ENCODE measurements around the gene CCDC51. TPM values are rescaled to one million over a fixed set of nuclear protein-coding genes. Genes with fewer than 3 reads are reported as not detected.
"Not testable (repeated sequence)": the region's sequence is repeated elsewhere in the genome, so short reads cannot be mapped to it uniquely, and the experiment has no call there.

CCDC51 gene, protein sequence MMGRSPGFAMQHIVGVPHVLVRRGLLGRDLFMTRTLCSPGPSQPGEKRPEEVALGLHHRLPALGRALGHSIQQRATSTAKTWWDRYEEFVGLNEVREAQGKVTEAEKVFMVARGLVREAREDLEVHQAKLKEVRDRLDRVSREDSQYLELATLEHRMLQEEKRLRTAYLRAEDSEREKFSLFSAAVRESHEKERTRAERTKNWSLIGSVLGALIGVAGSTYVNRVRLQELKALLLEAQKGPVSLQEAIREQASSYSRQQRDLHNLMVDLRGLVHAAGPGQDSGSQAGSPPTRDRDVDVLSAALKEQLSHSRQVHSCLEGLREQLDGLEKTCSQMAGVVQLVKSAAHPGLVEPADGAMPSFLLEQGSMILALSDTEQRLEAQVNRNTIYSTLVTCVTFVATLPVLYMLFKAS
- total RNA-seq (10 to 100 TPM in 6 of 7 donors, 1 to 10 TPM in 1; 8.4 to 22.2 (median 18.7) TPM), polyA plus RNA-seq (10 to 100 TPM; 10.2 to 15.8 (median 12.4) TPM)
- long read RNA-seq, donor 1, partial matches to known transcripts = 0 of 1 reads
- long read RNA-seq, donor 1, other reads (novel, unspliced or antisense) = 0 of 1 reads
- long read RNA-seq, donor 2, partial matches to known transcripts = 0 of 3 reads
- long read RNA-seq, donor 2, other reads (novel, unspliced or antisense) = 0 of 3 reads

DNA sequence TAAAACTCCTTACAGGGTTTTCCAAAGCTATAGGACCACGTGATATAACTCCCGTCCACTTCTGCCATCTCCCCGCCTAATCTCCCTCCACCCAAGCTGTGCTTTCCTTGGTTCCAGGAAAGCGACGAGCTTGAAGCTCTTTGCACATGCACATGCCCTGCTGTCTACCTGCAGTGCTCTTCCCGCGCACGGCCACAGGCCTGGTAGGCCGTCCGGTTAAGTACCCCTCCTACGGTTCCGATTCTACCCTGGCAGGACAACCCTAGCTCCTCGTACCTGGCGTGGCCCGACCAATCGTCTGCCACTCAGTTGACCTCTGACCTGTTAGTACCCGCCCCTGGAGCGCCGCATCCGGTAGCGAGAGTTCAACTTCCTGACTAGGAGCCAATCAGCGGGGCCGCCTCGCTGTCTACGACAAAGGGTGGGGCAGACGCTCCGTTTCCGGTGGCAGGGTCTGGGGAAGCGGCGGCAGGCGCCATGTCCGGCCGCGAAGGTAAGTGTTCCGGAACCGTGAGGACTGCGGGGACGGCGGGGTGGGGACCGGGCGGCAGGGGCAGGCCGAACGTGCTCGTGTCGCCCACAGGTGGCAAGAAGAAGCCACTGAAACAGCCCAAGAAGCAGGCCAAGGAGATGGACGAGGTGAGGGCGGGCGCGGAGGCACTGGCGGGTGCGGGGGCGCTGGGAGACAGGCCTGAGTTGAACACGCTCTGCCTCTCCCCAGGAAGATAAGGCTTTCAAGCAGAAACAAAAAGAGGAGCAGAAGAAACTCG lies at the start of gene CCDC51, which contains the start of gene TMA7:
TSS of gene CCDC51 (minus strand) at position 300 of the 770 bp plus-strand sequence. CDS start 4,991 bp downstream, outside the sequence.
TSS of gene TMA7 (plus strand) at position 438 of the 770 bp plus-strand sequence. CDS start at position 478, 40 bp downstream.
- peak within 1 kb of the TSS; percentile 89 to 96 (median 96) for H3K27ac ChIP-seq
- 0 to 1% (median 1%) methylated on average over 27 to 54 of the region's 54 CpGs for WGBS, 5 donors
- peak in 2 of 3 donors; percentile 53 to 84 for TF ChIP-seq POLR2A (IDR thresholded peaks at IDR 0.05)
- TF ChIP-seq, protein P1, sequence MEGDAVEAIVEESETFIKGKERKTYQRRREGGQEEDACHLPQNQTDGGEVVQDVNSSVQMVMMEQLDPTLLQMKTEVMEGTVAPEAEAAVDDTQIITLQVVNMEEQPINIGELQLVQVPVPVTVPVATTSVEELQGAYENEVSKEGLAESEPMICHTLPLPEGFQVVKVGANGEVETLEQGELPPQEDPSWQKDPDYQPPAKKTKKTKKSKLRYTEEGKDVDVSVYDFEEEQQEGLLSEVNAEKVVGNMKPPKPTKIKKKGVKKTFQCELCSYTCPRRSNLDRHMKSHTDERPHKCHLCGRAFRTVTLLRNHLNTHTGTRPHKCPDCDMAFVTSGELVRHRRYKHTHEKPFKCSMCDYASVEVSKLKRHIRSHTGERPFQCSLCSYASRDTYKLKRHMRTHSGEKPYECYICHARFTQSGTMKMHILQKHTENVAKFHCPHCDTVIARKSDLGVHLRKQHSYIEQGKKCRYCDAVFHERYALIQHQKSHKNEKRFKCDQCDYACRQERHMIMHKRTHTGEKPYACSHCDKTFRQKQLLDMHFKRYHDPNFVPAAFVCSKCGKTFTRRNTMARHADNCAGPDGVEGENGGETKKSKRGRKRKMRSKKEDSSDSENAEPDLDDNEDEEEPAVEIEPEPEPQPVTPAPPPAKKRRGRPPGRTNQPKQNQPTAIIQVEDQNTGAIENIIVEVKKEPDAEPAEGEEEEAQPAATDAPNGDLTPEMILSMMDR (IDR thresholded peaks at IDR 0.05 in 8 of 11, conservative IDR thresholded peaks at IDR 0.05 in 3 of 11) = peak in 3 of 11 experiments; percentile 7 to 47 (median 47)
- peak; percentile 98 to 99 (median 98) for TF ChIP-seq POLR2AphosphoS5 (IDR thresholded peaks at IDR 0.05)
- peaks cover 24 to 78% (median 45%) of the 10 kb centered on the region in 6 donors for H3K4me1 ChIP-seq
- no peaks in the 10 kb centered on the region for H3K27me3 ChIP-seq (replicated peaks in 1 of 7)
- intact Hi-C loops (cut with DNase I; ENCODE audit: low total_unique reads) = loop anchor here (10.0 kb wide), 2 partner anchors 65 to 165 kb away; partner anchors contain the start of gene SHISA5
- DNase-seq = peak; percentile 99
- H3K4me3 ChIP-seq = peak within 1 kb of the TSS; percentile 64 to 94 (median 81)
- no peaks in the 10 kb centered on the region for H3K9me3 ChIP-seq
- peaks cover 0 to 41% (median 31%) of the 10 kb centered on the region in 6 donors for H3K36me3 ChIP-seq

DNA sequence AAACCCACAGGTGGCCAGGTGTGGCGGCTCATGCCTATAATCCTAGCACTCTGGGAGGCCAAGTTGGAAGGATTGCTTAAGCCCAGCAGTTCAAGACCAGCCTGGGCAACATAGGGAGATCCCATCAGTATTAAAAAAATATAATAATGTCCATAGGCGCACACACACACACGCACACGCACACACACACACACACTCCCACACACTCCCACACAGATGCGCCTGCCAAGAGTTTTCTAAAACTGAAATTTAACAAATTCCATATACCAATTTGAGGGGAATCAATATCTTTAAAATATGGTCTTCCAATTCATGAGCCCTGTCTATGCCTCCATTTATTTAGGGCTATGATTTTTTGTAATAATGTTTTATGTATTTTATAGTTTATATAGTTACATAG lies 47.0 kb upstream of the CCDC51 start:
- no peak for DNase-seq
- 84 to 94% (median 93%) methylated on average over 5 of the region's 5 CpGs for WGBS, 5 donors
- TF ChIP-seq POLR2AphosphoS5 (IDR thresholded peaks at IDR 0.05) = no peak
- TF ChIP-seq POLR2A (IDR thresholded peaks at IDR 0.05) = no peak
- TF ChIP-seq, protein P1 (IDR thresholded peaks at IDR 0.05 in 8 of 11, conservative IDR thresholded peaks at IDR 0.05 in 3 of 11) = no peak
- no peak overlapping the region for H3K27ac ChIP-seq
- no peaks in the 10 kb centered on the region for H3K4me1 ChIP-seq
- peaks cover 0 to 22% (median 0%) of the 10 kb centered on the region in 6 donors for H3K36me3 ChIP-seq
- intact Hi-C loops (cut with DNase I; ENCODE audit: low total_unique reads) = no loop called here
- H3K9me3 ChIP-seq = no peaks in the 10 kb centered on the region
- H3K4me3 ChIP-seq = no peak overlapping the region
- no peaks in the 10 kb centered on the region for H3K27me3 ChIP-seq (replicated peaks in 1 of 7)

DNA sequence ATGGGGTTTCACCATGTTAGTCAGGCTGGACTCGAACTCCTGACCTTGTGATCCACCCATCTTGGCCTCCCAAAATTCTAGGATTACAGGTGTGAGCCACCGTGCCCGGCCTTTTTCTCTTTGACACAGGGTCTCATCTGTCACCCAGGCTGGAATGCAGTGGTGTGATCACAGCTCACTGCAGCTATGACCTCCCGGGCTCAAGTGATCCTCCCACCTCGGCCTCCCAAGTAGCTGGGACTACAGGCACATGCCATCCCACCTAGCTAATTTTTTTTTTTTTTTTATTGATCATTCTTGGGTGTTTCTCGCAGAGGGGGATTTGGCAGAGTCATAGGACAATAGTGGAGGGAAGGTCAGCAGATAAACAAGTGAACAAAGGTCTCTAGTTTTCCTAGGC lies 42.9 kb upstream of the CCDC51 start:
- H3K27ac ChIP-seq; H3K27me3 ChIP-seq (replicated peaks in 1 of 7); H3K4me3 ChIP-seq; H3K9me3 ChIP-seq; intact Hi-C loops (cut with DNase I; ENCODE audit: low total_unique reads): not testable (repeated sequence)
- H3K4me1 ChIP-seq = peaks cover 7 to 30% (median 23%) of the 10 kb centered on the region in 6 donors
- peak; percentile 21 for DNase-seq
- WGBS, 5 donors = 91 to 96% (median 94%) methylated on average over 6 of the region's 6 CpGs
- peaks cover 0 to 28% (median 0%) of the 10 kb centered on the region in 6 donors for H3K36me3 ChIP-seq

DNA sequence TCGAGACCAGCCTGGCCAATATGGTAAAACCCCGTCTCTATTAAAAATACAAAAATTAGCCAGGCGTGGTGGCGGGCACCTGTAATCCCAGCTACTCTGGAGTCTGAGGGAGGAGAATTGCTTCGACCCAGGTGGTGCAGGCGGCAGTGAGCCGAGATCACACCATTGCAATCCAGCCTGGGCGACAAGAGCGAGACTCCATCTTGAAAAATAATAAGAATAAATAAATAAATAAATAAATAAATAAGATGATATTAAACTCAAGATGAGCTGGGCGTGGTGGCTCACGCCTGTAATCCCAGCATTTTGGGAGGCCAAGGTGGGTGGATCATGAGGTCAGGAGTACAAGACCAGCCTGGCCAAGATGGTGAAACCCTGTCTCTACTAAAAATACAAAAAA lies 41.0 kb upstream of the CCDC51 start:
- 92 to 98% (median 94%) methylated on average over 11 of the region's 11 CpGs for WGBS, 5 donors
- H3K4me3 ChIP-seq; intact Hi-C loops (cut with DNase I; ENCODE audit: low total_unique reads); H3K27me3 ChIP-seq (replicated peaks in 1 of 7); H3K27ac ChIP-seq; H3K9me3 ChIP-seq: not testable (repeated sequence)
- peak; percentile 31 for DNase-seq
- H3K4me1 ChIP-seq = peaks cover 7 to 49% (median 34%) of the 10 kb centered on the region in 6 donors
- H3K36me3 ChIP-seq = peaks cover 0 to 48% (median 0%) of the 10 kb centered on the region in 6 donors
